GM12865 (cell line): ENCODE results near the gene NCBP3.

Source experiments
- DNase-seq: peaks from one replicate; pipeline ENCODE4 v3.0.0; 2010; ENCODE audit warnings: low read depth
- H3K4me3 ChIP-seq: 2 replicates; pipeline ENCODE4 v1.5.1; 2011; ENCODE audit warnings: mild to moderate bottlenecking, low read depth, low read length, control low read depth
- TF ChIP-seq, protein P1 (sequence below): IDR thresholded peaks from 2 replicates; pipeline ENCODE4 v1.5.1; 2011; ENCODE audit warnings: low read length, control low read depth, low read depth, inconsistent platforms; ENCODE audit not compliant: insufficient read depth; ENCODE audit errors: missing control alignments

NCBP3 gene

DNA sequence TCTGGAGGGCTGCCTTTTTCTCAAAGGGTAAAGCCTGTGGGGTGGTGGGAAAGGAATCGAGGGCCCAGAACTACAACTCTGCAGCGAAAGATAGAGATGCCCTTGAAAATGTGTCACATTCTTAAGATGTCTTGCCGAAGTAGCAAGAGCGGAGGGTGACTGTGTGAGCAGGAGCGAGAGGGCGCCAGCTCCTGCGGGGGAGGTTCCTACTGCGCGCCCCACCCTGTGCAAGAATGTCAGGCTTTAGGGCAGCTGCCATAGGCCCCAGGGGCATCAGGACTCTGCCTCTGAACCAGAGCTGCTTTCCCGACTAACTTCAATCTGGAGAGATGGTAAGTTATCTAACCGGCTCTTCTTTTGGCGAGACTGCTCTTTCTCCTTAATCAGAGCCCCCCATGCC lies 33.3 kb downstream of the NCBP3 start:
- no peak overlapping the region for H3K4me3 ChIP-seq
- DNase-seq = no peak
- TF ChIP-seq, protein P1, sequence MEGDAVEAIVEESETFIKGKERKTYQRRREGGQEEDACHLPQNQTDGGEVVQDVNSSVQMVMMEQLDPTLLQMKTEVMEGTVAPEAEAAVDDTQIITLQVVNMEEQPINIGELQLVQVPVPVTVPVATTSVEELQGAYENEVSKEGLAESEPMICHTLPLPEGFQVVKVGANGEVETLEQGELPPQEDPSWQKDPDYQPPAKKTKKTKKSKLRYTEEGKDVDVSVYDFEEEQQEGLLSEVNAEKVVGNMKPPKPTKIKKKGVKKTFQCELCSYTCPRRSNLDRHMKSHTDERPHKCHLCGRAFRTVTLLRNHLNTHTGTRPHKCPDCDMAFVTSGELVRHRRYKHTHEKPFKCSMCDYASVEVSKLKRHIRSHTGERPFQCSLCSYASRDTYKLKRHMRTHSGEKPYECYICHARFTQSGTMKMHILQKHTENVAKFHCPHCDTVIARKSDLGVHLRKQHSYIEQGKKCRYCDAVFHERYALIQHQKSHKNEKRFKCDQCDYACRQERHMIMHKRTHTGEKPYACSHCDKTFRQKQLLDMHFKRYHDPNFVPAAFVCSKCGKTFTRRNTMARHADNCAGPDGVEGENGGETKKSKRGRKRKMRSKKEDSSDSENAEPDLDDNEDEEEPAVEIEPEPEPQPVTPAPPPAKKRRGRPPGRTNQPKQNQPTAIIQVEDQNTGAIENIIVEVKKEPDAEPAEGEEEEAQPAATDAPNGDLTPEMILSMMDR = no peak

DNA sequence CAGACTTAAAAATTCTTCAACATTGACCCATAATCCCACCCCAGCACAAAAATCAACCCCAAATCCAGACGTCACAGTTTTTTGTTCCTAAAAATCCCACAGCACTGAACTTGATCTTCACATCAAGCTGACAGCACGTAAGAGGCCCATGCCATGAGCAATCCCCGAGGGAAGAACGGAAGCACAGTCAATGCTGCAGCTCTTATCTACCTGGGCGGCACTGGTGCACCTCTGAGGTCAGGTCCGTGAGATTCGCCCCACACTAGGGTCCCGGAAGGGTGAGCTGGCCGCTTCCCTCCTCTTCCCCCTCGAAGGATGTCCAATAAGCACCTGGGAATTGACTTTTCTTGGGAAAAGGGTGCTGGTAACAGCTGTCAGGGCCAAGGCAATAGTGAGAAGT lies 33.8 kb downstream of the NCBP3 start:
- H3K4me3 ChIP-seq = no peak overlapping the region
- TF ChIP-seq, protein P1 = no peak
- no peak for DNase-seq

DNA sequence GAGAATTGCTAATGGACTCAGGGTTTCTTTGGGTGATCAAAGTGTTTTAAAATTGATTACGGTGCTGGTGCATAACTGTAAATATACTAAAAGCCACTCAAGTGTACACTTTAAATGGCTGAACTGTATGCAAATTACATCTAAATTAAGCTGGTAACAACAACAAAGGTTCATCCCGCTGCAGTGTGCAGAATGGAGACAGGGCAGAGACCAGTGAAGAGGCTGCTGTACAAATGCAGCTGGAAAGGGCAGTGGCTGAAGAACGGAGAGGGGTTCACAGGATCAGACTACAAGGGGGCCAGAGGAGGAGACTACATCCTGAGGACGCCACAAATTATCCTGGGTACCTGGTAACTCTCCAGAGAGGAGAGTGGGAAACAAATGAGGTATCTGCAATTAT lies 36.0 kb downstream of the NCBP3 start:
- TF ChIP-seq, protein P1 = no peak
- DNase-seq = no peak

DNA sequence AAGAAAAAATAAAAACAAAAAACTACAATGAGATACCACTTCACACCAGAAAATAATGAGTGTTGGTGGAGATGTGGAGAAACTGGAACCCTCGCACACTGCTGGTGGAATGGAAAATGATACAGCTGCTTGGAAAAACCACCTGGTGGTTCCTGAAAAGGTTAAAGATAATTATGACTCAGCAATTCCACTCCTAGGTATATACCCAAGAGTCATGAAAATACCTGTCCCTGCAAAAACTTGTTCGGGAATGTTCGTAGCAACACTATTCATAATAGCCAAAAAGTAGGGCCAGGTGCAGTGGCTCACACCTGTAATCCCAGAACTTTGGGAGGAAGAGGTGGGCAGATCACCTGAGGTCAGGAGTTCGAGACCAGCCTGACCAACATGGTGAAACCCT lies 36.9 kb downstream of the NCBP3 start:
- TF ChIP-seq, protein P1 = no peak
- DNase-seq = no peak

More for the DNA sequence above, 36.0 kb downstream of the NCBP3 start:
- H3K4me3 ChIP-seq = no peak overlapping the region

DNA sequence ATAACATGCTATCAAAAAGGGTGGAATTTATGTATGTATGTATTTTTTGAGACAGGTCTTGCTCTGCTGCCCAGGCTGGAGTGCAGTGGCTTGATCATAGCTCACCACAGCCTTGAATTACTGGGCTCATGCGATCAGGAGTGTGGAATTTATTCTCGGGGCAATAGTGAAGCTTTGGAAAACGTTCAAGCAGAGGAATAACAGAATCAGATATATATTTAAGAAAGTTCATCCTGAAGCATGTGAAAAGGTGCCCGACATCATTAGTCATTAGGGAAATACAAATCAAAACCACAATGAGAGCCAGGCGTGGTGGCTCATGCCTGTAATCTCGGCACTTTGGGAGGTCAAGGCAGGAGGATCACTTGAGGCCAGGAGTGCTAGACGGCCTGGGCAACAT lies 37.3 kb downstream of the NCBP3 start:
- DNase-seq = no peak
- TF ChIP-seq, protein P1 = no peak
- H3K4me3 ChIP-seq = no peak overlapping the region

More for the DNA sequence above, 36.9 kb downstream of the NCBP3 start:
- H3K4me3 ChIP-seq = no peak overlapping the region

DNA sequence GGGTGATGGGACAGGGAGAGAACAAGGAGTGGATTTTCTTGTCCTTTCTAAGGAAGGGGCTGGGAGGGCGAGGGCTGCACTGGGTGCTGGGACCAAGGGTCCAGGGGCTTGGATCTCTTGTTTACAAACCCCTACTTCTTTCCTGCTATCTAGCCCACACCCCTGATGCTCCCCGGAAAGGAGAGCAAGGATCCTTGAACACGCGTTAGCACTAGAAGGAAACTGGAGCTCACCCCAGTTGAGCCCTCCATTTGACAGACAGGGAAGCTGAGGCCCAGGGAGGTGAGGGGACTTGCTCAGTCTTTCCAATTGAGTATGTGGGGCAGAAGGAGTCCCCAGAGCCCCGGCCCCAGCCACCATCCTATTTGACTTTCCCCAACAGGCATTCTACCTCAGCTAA lies 40.5 kb downstream of the NCBP3 start:
- no peak overlapping the region for H3K4me3 ChIP-seq
- TF ChIP-seq, protein P1 = no peak
- DNase-seq = no peak

DNA sequence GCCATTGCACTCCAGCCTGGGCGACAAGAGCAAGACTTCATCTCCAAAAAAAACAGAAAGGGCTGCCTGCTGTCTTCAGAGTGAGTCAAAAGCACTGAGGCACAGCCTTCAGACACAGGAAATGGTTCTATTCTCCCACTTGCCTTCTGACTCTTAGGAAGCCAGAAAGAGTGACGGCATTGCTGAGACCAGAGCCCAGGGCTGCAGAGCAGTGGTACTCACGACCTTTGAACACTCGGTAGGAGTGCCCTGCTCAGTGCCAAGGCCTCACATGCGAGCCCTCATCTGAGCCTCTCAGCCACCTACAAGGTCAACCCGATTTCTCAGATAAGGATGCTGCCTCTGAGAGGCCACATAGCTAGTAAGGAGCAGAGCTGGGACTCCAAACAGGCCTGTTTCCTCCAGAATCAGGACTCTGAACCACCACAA lies 41.5 kb downstream of the NCBP3 start:
- peak; percentile 85 for DNase-seq

More for the DNA sequence above, 41.5 kb downstream of the NCBP3 start:
- TF ChIP-seq, protein P1 = no peak
- no peak overlapping the region; the same call in 1 of the 2 replicates for H3K4me3 ChIP-seq
